ENCODE measurements around the gene UTP14C.
"Not testable (repeated sequence)": the region's sequence is repeated elsewhere in the genome, so short reads cannot be mapped to it uniquely, and the experiment has no call there.

Gene UTP14C

DNA sequence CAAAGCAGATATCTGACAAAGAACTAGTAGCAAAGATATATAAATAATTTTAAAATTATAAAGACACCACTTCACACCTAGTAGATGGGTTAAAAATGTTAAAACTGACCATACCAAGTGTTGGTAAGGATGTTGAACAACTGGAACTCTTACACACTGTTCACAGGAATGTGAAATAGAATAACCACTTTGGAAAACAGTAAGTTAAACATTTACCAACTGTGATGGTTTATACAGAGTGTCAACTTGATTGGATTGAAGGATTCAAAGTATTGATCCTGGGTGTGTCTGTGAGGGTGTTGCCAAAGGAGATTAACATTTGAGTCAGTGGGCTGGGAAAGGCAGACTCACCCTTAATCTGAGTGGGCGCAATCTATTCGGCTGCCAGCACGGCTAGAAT is 19.2 kb downstream of the UTP14C start:
- no peak for DNase-seq (ENCODE audit: low read depth in 2 of 3, low spot score in 1 of 3)

GRCh38 chr13:52047463-52047862 is 23.0 kb downstream of the UTP14C start:
- DNase-seq (ENCODE audit: low read depth in 2 of 3, low spot score in 1 of 3) = no peak

DNA sequence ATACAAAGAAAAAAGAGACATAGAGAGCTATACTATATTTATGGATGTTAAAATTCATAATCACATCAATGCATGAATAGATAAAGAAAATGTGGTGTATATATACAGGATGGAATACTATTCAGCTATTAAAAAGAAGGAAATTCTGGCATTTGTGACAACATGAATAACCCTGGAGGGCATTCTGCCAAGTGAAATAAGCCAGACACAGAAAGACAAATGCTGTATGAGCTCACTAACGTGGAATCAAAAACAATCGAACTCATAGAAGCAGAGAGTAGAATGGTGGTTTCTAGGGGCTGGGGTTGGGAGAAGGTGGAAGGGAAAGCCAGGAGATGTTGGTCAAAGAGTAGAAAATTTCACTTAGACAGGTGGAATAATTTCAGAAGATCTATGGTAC is 24.0 kb downstream of the UTP14C start:
- no peak for DNase-seq (ENCODE audit: low read depth in 2 of 3, low spot score in 1 of 3)

DNA sequence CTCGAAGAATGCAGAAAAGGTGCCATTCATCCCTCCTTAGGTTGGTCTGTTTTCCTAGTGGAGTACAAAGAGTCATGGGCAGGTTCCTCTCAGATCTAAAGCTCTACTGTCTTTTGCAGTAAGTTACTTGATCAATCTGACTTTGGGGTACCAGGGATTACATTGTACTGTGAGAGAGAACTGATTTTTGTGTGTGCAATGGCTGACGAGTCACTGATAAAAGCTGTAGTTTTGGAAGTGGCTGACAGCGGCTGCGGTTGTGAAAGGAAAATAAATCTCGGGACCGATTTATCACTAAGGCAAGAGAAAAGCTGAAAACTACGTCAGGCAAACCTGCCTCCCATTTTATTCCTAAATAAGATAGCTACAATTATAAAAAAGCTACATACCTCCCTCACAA is 26.9 kb downstream of the UTP14C start:
- DNase-seq (ENCODE audit: low read depth in 2 of 3, low spot score in 1 of 3) = no peak

GRCh38 chr13:52053460-52053859 is 29.0 kb downstream of the UTP14C start:
- no peak for DNase-seq (ENCODE audit: low read depth in 2 of 3, low spot score in 1 of 3)

DNA sequence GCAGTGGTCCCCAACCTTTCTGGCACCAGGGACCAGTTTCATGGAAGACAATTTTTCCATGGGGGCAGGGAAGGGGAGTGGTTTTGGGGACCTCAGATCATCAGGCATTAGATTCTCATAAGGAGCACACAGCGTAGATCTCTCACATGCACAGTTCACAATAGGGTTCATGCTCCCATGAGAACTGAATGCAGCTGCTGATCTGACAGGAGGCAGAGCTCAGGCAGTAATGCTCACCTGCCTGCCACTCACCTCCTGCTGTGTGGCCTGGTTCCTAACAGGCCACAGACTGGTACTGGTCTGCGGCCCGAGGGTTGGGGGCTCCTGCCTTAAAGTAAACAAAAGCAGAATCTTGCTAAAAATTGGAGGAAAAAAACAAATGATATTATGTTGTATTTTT is 36.6 kb downstream of the UTP14C start:
- DNase-seq (ENCODE audit: low read depth in 2 of 3, low spot score in 1 of 3) = not testable (repeated sequence)

- no peak for DNase-seq (ENCODE audit: low read depth in 2 of 3, low spot score in 1 of 3)
Observed at GRCh38 chr13:52061587-52061986, 37.1 kb downstream of the UTP14C start.

- DNase-seq (ENCODE audit: low read depth in 2 of 3, low spot score in 1 of 3) = no peak
Observed at GRCh38 chr13:52067237-52067636, 42.7 kb downstream of the UTP14C start.

DNA sequence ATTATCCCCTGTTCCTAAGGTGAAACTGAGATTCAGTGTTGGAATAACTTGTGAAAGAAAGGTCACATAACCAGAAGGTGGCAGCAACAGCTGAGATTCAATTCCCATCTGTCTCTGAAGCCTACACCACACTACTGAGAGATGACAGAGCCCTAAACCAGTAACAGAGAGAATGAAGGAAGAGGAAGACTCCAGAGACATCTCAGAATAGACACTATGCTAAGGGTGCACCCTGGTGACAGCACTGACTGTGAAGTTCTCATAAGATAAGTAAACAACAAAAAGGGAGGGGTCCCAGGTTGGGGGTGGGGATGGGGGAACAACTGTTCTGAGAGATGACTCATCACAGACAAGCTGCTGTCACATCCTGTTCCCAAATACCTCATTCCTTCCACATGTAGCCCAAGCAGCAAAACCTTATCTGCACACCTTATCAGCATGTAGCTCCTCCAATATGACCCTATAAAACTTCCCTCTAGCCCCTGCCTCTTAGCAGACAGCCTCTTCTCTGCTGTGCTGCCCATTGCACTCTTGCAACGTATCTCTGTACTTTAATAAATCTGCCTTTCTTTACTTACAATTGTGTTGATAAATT is 46.5 kb downstream of the UTP14C start:
- DNase-seq (ENCODE audit: low read depth in 2 of 3, low spot score in 1 of 3) = peak in 2 of 3 donors; percentile 2 to 3

All from stimulated activated CD4-positive, alpha-beta T cell treated with anti-CD3 and anti-CD28 coated beads, Interleukin-12 subunit alpha, Interleukin-12 subunit beta, amount 100 ng/mL, for 48 hours (primary cell).